Right ventricle myocardium superior (tissue), 1 donor: ENCODE data around the gene UCKL1. TPM values are rescaled to one million over a fixed set of nuclear protein-coding genes. Genes with fewer than 3 reads are reported as not detected.
A peak's percentile ranks its signal among the peaks of the same experiment; 100 is the strongest.
"Not testable (repeated sequence)": the region's sequence is repeated elsewhere in the genome, so short reads cannot be mapped to it uniquely, and the experiment has no call there.

Experiments used
- ATAC-seq: fragments of 200-7000 bp; cut with Tn5 transposase; one replicate; pipeline ENCODE4 v1.9.1; 2020; ENCODE audit warnings: mild to moderate bottlenecking; ENCODE audit not compliant: poor library complexity
- DNase-seq: peaks from one replicate; pipeline ENCODE4 v3.0.0-alpha.2; 2020
- intact Hi-C: fragments of 100-400 bp; cut with DNase I; formaldehyde crosslinking; loops from one replicate; pipeline ENCODE4 v1.11.2; 2022
- long read RNA-seq: library from polyadenylated mRNA; unstranded; transcript quantifications from one replicate; pipeline ENCODE4 v2.0.0, GENCODE V29; 2021
- total RNA-seq: library from RNA; stranded (reverse); fragmentation: NEBNext Ultra II Directional; extraction: Animal tissue kit (Norgen Biotek cat#: 25700); gene quantifications from one replicate; pipeline ENCODE4 v1.2.1, GENCODE V29; 2021
- donor health status: DM: no; HTN: yes; CAD: no; lungs with severe emphysema.

Gene UCKL1
- 54.4 TPM for total RNA-seq
- long read RNA-seq, partial matches to known transcripts: 77 of 248 reads
- long read RNA-seq, other reads (novel, unspliced or antisense): 171 of 248 reads

- peak; percentile 96 for DNase-seq
- intact Hi-C loops: no loop called here
- ATAC-seq: peak; percentile 84
These were observed at the start of gene UCKL1 for GRCh38 chr20:63955827-63956663. UCKL1 (minus strand) TSS chr20:63956416; CDS start chr20:63956372, 44 bp downstream.

- DNase-seq: no peak
- ATAC-seq: no peak
- intact Hi-C loops: no loop called here
These were observed 49.2 kb upstream of the UCKL1 start for GRCh38 chr20:64005394-64005793.

GRCh38 chr20:64003960-64004725, 47.9 kb upstream of the UCKL1 start:
- intact Hi-C loops: no loop called here
- ATAC-seq (no peak), DNase-seq (no peak)

GRCh38 chr20:64001607-64002011, 45.4 kb upstream of the UCKL1 start:
- ATAC-seq (no peak), DNase-seq (no peak)
- intact Hi-C loops: no loop called here

GRCh38 chr20:64000906-64001305, 44.7 kb upstream of the UCKL1 start:
- intact Hi-C loops: no loop called here
- DNase-seq: no peak
- ATAC-seq: no peak

GRCh38 chr20:63982937-63983336, 26.7 kb upstream of the UCKL1 start:
- intact Hi-C loops: loop anchor here (5.0 kb wide), 1 partner anchor 79 kb away; the partner anchor contains the start of gene TCEA2
- no peak for DNase-seq
- ATAC-seq: no peak

GRCh38 chr20:63980806-63981728, 24.9 kb upstream of the UCKL1 start, which contains the start of gene PRPF6:
PRPF6 (plus strand) TSS chr20:63981132; CDS start chr20:63981246, 114 bp downstream.
- ATAC-seq: peak; percentile 94
- intact Hi-C loops: loop anchor here (5.0 kb wide), 1 partner anchor 81 kb away; the partner anchor contains the start of gene TCEA2

GRCh38 chr20:63980317-63980805, 24.1 kb upstream of the UCKL1 start:
- ATAC-seq (peak; percentile 36), DNase-seq (no peak)
- intact Hi-C loops: loop anchor here (5.0 kb wide), 1 partner anchor 82 kb away; the partner anchor contains the start of gene TCEA2

More at GRCh38 chr20:63980806-63981728, 24.9 kb upstream of the UCKL1 start, which contains the start of gene PRPF6:
- DNase-seq: peak; percentile 97

GRCh38 chr20:63979557-63980316, 23.5 kb upstream of the UCKL1 start, which contains the start of gene SAMD10:
SAMD10 (minus strand) TSS chr20:63979642; CDS start chr20:63979467, 175 bp downstream.
- intact Hi-C loops: loop anchor here (5.0 kb wide), 1 partner anchor 83 kb away; the partner anchor contains the start of gene TCEA2
- ATAC-seq (peak; percentile 18), DNase-seq (peak; percentile 64)

GRCh38 chr20:63979229-63979556, 23.0 kb upstream of the UCKL1 start:
- ATAC-seq (no peak), DNase-seq (peak; percentile 46)
- intact Hi-C loops: no loop called here

GRCh38 chr20:63978319-63979228, 22.4 kb upstream of the UCKL1 start:
- intact Hi-C loops: no loop called here
- ATAC-seq: peak; percentile 53
- DNase-seq: peak; percentile 84

- no peak for ATAC-seq
- DNase-seq: peak; percentile 40
- intact Hi-C loops: no loop called here
These were observed 21.6 kb upstream of the UCKL1 start for GRCh38 chr20:63977739-63978276.

GRCh38 chr20:63976980-63977738, 20.9 kb upstream of the UCKL1 start:
- intact Hi-C loops: no loop called here
- ATAC-seq (no peak), DNase-seq (no peak)

- ATAC-seq, intact Hi-C loops: not testable (repeated sequence)
These were observed 20.3 kb upstream of the UCKL1 start for GRCh38 chr20:63976511-63976910.

More at GRCh38 chr20:63976511-63976910, 20.3 kb upstream of the UCKL1 start:
- not testable (repeated sequence) for DNase-seq
